ENCODE results near the gene RAD51B. TPM values are rescaled to one million over a fixed set of nuclear protein-coding genes. Genes with fewer than 3 reads are reported as not detected.

The RAD51B gene
- total and polyA plus RNA-seq, 8 donors: 10.8 to 18.3 (median 14.1) TPM

DNA sequence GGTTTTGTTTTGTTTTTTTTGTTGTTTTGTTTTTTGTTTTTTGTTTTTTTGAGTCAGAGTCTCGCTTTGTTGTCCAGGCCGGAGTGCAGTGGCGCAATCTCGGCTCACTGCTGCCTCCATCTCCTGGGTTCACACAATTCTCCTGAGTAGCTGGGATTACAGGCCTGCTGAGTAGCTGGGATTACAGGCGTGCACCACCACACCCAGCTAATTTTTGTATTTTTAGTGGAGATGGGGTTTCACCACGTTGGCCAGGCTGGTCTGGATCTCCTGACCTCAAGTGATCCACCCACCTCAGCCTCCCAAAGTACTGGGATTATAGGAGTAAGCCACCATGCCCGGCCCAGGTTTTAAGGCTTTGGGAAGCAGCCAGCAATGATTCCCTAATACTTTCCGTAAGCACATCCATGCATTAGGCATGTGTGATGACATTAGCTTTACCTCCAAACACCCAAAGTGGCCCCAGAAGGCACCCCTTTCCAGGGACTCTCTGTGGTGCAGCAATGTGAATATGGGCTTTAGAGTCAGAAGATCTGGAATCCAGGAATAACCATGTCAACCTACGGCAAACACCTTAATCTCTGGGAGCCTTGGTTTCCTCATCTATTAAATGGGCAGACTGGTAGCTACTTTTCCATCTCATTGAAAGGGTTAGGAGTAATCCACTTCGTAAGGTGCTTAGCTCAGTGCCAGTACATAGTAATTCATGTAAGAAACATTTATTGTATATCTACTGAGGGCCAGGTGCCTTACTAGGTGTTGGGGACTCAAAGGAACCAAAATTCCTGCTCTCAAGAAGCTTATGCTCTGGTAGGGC, 820.4 kb downstream of the RAD51B start:
- TF ChIP-seq, protein P1, sequence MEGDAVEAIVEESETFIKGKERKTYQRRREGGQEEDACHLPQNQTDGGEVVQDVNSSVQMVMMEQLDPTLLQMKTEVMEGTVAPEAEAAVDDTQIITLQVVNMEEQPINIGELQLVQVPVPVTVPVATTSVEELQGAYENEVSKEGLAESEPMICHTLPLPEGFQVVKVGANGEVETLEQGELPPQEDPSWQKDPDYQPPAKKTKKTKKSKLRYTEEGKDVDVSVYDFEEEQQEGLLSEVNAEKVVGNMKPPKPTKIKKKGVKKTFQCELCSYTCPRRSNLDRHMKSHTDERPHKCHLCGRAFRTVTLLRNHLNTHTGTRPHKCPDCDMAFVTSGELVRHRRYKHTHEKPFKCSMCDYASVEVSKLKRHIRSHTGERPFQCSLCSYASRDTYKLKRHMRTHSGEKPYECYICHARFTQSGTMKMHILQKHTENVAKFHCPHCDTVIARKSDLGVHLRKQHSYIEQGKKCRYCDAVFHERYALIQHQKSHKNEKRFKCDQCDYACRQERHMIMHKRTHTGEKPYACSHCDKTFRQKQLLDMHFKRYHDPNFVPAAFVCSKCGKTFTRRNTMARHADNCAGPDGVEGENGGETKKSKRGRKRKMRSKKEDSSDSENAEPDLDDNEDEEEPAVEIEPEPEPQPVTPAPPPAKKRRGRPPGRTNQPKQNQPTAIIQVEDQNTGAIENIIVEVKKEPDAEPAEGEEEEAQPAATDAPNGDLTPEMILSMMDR (IDR thresholded peaks at IDR 0.05): no peak

DNA sequence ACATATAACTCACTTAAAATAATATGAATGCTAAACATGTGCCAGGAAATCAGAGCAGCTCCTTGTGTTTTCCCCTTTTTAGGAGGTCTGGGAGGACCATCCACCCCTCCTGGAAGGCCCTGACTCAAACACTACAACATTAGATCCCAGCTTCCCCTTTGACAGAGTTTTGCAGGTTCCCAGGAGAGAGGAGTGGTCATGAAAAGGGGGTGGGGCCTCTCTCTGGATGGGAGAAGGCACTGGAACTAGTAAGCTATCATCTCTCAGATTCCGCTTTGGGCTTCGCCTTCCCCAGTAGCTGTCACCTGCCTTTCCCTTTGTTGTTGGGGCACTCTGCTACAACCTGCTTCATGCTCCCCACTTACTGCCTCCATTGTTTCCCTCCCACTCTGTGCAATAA, 824.1 kb downstream of the RAD51B start:
- no peak for ATAC-seq
- intact Hi-C loops (cut with DNase I): no loop called here

More for the DNA sequence above, 820.4 kb downstream of the RAD51B start:
- peaks cover 12 to 21% of the 10 kb centered on the region in 2 donors for H3K4me1 ChIP-seq
- peak overlapping the region; percentile 71 for H3K27ac ChIP-seq
- H3K36me3 ChIP-seq: no peaks in the 10 kb centered on the region
- no peak for DNase-seq
- no peaks in the 10 kb centered on the region for H3K27me3 ChIP-seq
- intact Hi-C loops (cut with DNase I): no loop called here
- ATAC-seq: no peak
- no peak overlapping the region for H3K4me3 ChIP-seq
- peaks cover 0 to 12% of the 10 kb centered on the region in 2 donors for H3K9me3 ChIP-seq

DNA sequence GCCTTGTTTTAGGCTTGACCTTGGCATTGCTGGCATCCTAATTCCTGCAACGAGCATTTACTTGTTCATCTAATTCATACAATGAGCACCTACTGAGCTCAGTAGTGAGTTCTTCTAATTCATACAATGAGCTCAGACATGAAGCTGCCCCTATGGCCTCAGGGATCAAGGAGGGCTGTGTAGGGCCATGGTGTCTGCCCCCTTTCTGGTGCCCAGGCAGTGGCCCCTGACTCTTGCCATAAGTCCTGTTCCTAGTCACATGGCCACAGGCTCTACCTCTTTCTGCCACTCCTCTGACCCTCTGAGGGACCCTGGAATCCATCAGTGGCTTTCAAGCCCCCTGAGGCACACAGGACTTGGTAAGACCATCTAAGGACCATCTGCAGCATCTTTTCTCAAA, 824.5 kb downstream of the RAD51B start:
- Histone ChIP-seq H3K4me1 (peaks cover 3 to 5% of the 10 kb centered on the region in 2 donors), H3K4me3 (no peak overlapping the region), H3K36me3 (no peaks in the 10 kb centered on the region), H3K27ac (no peak overlapping the region), H3K9me3 (peaks cover 0 to 12% of the 10 kb centered on the region in 2 donors), H3K27me3 (no peaks in the 10 kb centered on the region)
- no peak for ATAC-seq
- no peak for DNase-seq
- intact Hi-C loops (cut with DNase I): no loop called here
- TF ChIP-seq, protein P1 (IDR thresholded peaks at IDR 0.05): no peak

More for the DNA sequence above, 824.1 kb downstream of the RAD51B start:
- Histone ChIP-seq H3K4me1 (peaks cover 6 to 10% of the 10 kb centered on the region in 2 donors), H3K4me3 (no peak overlapping the region), H3K27ac (no peak overlapping the region), H3K9me3 (peaks cover 0 to 12% of the 10 kb centered on the region in 2 donors), H3K27me3 (no peaks in the 10 kb centered on the region), H3K36me3 (no peaks in the 10 kb centered on the region)
- TF ChIP-seq, protein P1 (IDR thresholded peaks at IDR 0.05): no peak
- no peak for DNase-seq

DNA sequence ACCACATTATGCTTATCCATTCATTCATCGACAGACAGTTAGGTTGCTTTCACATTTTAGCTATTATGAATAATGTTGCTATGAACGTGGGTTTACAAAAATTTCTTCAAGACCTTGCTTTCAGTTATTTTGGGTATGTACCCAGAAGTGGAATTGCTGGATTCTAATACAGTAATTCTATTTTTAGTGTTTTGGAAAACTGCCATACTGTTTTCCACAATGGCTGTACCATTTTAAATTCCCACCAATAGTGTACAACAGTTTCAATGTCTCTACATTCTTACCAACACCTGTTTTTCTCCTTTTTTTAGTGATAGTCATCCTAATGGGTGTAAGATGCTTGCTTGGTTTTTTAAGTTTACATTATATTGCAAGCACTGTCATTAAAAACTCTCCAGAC, 825.8 kb downstream of the RAD51B start:
- DNase-seq: no peak
- H3K27me3 ChIP-seq: no peaks in the 10 kb centered on the region

More for the DNA sequence above, 825.8 kb downstream of the RAD51B start:
- no peak for ATAC-seq
- H3K4me3 ChIP-seq: no peak overlapping the region
- no peak overlapping the region for H3K27ac ChIP-seq
- H3K9me3 ChIP-seq: peaks cover 0 to 12% of the 10 kb centered on the region in 2 donors
- TF ChIP-seq, protein P1 (IDR thresholded peaks at IDR 0.05): no peak
- no peaks in the 10 kb centered on the region for H3K36me3 ChIP-seq
- no peaks in the 10 kb centered on the region for H3K4me1 ChIP-seq
- intact Hi-C loops (cut with DNase I): no loop called here

Data from left lung (tissue), 10 donors.